ENCODE results near the gene DNAJC2. TPM values are rescaled to one million over a fixed set of nuclear protein-coding genes. Genes with fewer than 3 reads are reported as not detected.

The DNAJC2 gene
- total RNA-seq: 10 to 100 TPM in 3 of 5 donors, 1 to 10 TPM in 2; 4.1 to 27.5 (median 19.3) TPM
- polyA plus RNA-seq: 10 to 100 TPM; 17.1 to 35.6 (median 22.7) TPM
- long read RNA-seq, donor 1, partial matches to known transcripts: 60 of 73 reads
- long read RNA-seq, donor 1, other reads (novel, unspliced or antisense): 10 of 73 reads
- long read RNA-seq, donor 2, partial matches to known transcripts: 116 of 118 reads
- long read RNA-seq, donor 2, other reads (novel, unspliced or antisense): 0 of 118 reads
- long read RNA-seq, donor 3, partial matches to known transcripts: 0 of 2 reads
- long read RNA-seq, donor 3, other reads (novel, unspliced or antisense): 0 of 2 reads
- long read RNA-seq, donor 4: 0 reads
- long read RNA-seq, donor 5, partial matches to known transcripts: 5 of 9 reads
- long read RNA-seq, donor 5, other reads (novel, unspliced or antisense): 0 of 9 reads
- long read RNA-seq, donor 6, partial matches to known transcripts: 0 of 6 reads
- long read RNA-seq, donor 6, other reads (novel, unspliced or antisense): 0 of 6 reads
- long read RNA-seq, donor 7: 0 reads
- long read RNA-seq, donor 8: 0 reads
- long read RNA-seq, donor 9: 0 reads
- long read RNA-seq, donor 10, partial matches to known transcripts: 0 of 2 reads
- long read RNA-seq, donor 10, other reads (novel, unspliced or antisense): 0 of 2 reads

- WGBS, 5 donors: 5 to 16% (median 8%) methylated on average over 19 to 43 of the region's 43 CpGs
- no peaks in the 10 kb centered on the region for H3K27me3 ChIP-seq
- H3K4me3 ChIP-seq: peak within 1 kb of the TSS; percentile 80 to 95 (median 84)
- H3K4me1 ChIP-seq: peaks cover 27 to 74% (median 53%) of the 10 kb centered on the region in 4 donors
- no peak for TF ChIP-seq EP300 (IDR thresholded peaks at IDR 0.05)
- peak; percentile 77 to 92 (median 90) for TF ChIP-seq POLR2AphosphoS5 (IDR thresholded peaks at IDR 0.05)
- peak in 2 of 4 donors; percentile 13 to 55 for TF ChIP-seq POLR2A (IDR thresholded peaks at IDR 0.05)
- TF ChIP-seq CTCF (IDR thresholded peaks at IDR 0.05): no peak
- H3K36me3 ChIP-seq: peaks cover 6 to 25% (median 23%) of the 10 kb centered on the region in 4 donors
- DNase-seq: peak; percentile 85 to 97
- peak within 1 kb of the TSS; percentile 78 to 92 (median 86) for H3K27ac ChIP-seq
- intact Hi-C loops (cut with DNase I; ENCODE audit: low total_unique reads): no loop called here
- no peaks in the 10 kb centered on the region for H3K9me3 ChIP-seq
These were observed at the start of gene DNAJC2 for GRCh38 chr7:103344453-103345149. Gene DNAJC2, minus strand, starts transcription at chr7:103344767. Its CDS starts 145 bp downstream, at chr7:103344622.

- no peak for DNase-seq
- H3K9me3 ChIP-seq: no peaks in the 10 kb centered on the region
- peaks cover 0 to 26% (median 8%) of the 10 kb centered on the region in 4 donors for H3K4me1 ChIP-seq
- WGBS, 5 donors: 32 to 61% (median 48%) methylated on average over 2 of the region's 2 CpGs
- intact Hi-C loops (cut with DNase I; ENCODE audit: low total_unique reads): no loop called here
- H3K27ac ChIP-seq: peak overlapping the region in 2 of 5 donors; percentile 14 to 67
- no peaks in the 10 kb centered on the region for H3K27me3 ChIP-seq
- no peak overlapping the region for H3K4me3 ChIP-seq
- H3K36me3 ChIP-seq: no peaks in the 10 kb centered on the region
- TF ChIP-seq EP300 (IDR thresholded peaks at IDR 0.05) (no peak), POLR2AphosphoS5 (IDR thresholded peaks at IDR 0.05) (peak in 1 of 3 donors; percentile 29), POLR2A (IDR thresholded peaks at IDR 0.05) (no peak), CTCF (IDR thresholded peaks at IDR 0.05) (no peak)
These were observed 47.4 kb upstream of the DNAJC2 start for GRCh38 chr7:103391976-103392375.

- DNase-seq: no peak
- H3K9me3 ChIP-seq: no peaks in the 10 kb centered on the region
- no peak for TF ChIP-seq CTCF (IDR thresholded peaks at IDR 0.05)
- no peak for TF ChIP-seq EP300 (IDR thresholded peaks at IDR 0.05)
- no peak for TF ChIP-seq POLR2AphosphoS5 (IDR thresholded peaks at IDR 0.05)
- TF ChIP-seq POLR2A (IDR thresholded peaks at IDR 0.05): no peak
- intact Hi-C loops (cut with DNase I; ENCODE audit: low total_unique reads): no loop called here
- H3K4me1 ChIP-seq: peaks cover 0 to 26% (median 8%) of the 10 kb centered on the region in 4 donors
- H3K36me3 ChIP-seq: no peaks in the 10 kb centered on the region
- peak overlapping the region in 1 of 5 donors; percentile 28 for H3K27ac ChIP-seq
- H3K27me3 ChIP-seq: no peaks in the 10 kb centered on the region
- WGBS, 5 donors: 94 to 97% (median 96%) methylated on average over 5 of the region's 5 CpGs
- no peak overlapping the region for H3K4me3 ChIP-seq
These were observed 46.6 kb upstream of the DNAJC2 start for GRCh38 chr7:103391150-103391549.

- no peak for TF ChIP-seq CTCF (IDR thresholded peaks at IDR 0.05)
- no peak for TF ChIP-seq POLR2AphosphoS5 (IDR thresholded peaks at IDR 0.05)
- TF ChIP-seq POLR2A (IDR thresholded peaks at IDR 0.05): no peak
- TF ChIP-seq EP300 (IDR thresholded peaks at IDR 0.05): no peak
- H3K4me3 ChIP-seq: no peak overlapping the region
- no peak for DNase-seq
- no peaks in the 10 kb centered on the region for H3K27me3 ChIP-seq
- H3K27ac ChIP-seq: peak overlapping the region in 1 of 5 donors; percentile 30
- no peaks in the 10 kb centered on the region for H3K9me3 ChIP-seq
- 85 to 94% (median 89%) methylated on average over 3 of the region's 3 CpGs for WGBS, 5 donors
- peaks cover 0 to 11% (median 6%) of the 10 kb centered on the region in 4 donors for H3K4me1 ChIP-seq
- intact Hi-C loops (cut with DNase I; ENCODE audit: low total_unique reads): no loop called here
- H3K36me3 ChIP-seq: no peaks in the 10 kb centered on the region
These were observed 44.7 kb upstream of the DNAJC2 start for GRCh38 chr7:103389263-103389662.
